NT2/D1 (cell line): Measurements from ENCODE around the gene GRIN2C.

ENCODE experiments used
- SUZ12 ChIP-seq: IDR thresholded peaks from 2 replicates; pipeline ENCODE4 v1.6.1; 2011; ENCODE audit not compliant: insufficient read length, insufficient read depth; ENCODE audit errors: extremely low read depth
- YY1 ChIP-seq: IDR thresholded peaks from 2 replicates; pipeline ENCODE4 v1.6.1; 2011; ENCODE audit not compliant: insufficient read length, insufficient read depth

GRCh38 chr17:74852237-74853047 is 7.2 kb downstream of the GRIN2C start:
- TF ChIP-seq SUZ12 (no peak), YY1 (no peak)
